HCT116 (cell line): ENCODE data around the gene MAPKBP1.

Experiments used
- EZH2phosphoT487 ChIP-seq: fragments of 200-600 bp; IDR thresholded peaks from 2 replicates; pipeline ENCODE4 v1.6.1; 2018; ENCODE audit warnings: antibody characterized with exemption, borderline replicate concordance
- POLR2A ChIP-seq: IDR thresholded peaks from 2 replicates; pipeline ENCODE4 v1.7.0; 2011; ENCODE audit warnings: borderline replicate concordance; ENCODE audit not compliant: insufficient read depth, insufficient read length; ENCODE audit errors: extremely low read depth
- POLR2AphosphoS5 ChIP-seq: IDR thresholded peaks from 2 replicates; pipeline ENCODE4 v1.6.1; 2011; ENCODE audit warnings: mild to moderate bottlenecking, low read depth, low read length, moderate library complexity
- RAD21 ChIP-seq: IDR thresholded peaks from 2 replicates; pipeline ENCODE4 v1.6.1; 2012; ENCODE audit warnings: low read depth, mild to moderate bottlenecking
- TCF7L2 ChIP-seq: IDR thresholded peaks from 2 replicates; pipeline ENCODE4 v1.7.0; 2011; ENCODE audit warnings: borderline replicate concordance, inconsistent platforms; ENCODE audit not compliant: insufficient read depth, insufficient read length; ENCODE audit errors: extremely low read depth
- YY1 ChIP-seq: IDR thresholded peaks from 2 replicates; pipeline ENCODE4 v1.6.1; 2011; ENCODE audit warnings: low read length, low read depth, moderate library complexity, mild to moderate bottlenecking; ENCODE audit not compliant: insufficient replicate concordance; ENCODE audit errors: extremely low read depth
- ZNF274 ChIP-seq: fragments of 200-500 bp; sonication (Bioruptor generic); IDR thresholded peaks from 2 replicates; pipeline ENCODE4 v1.6.1; 2014; ENCODE audit warnings: mild to moderate bottlenecking, low read depth, low read length, inconsistent platforms
- TF ChIP-seq, protein P1 (sequence below), 3 experiments: fragments of 200-600 bp in 1 of 3; sonication (generic) in 1 of 3; IDR thresholded peaks in 2 of 3; conservative IDR thresholded peaks in 1 of 3; 2 replicates each; pipeline ENCODE4 v1.5.1; 2012 to 2017; ENCODE audit warnings: low read depth in 2 of 3, low read length in 2 of 3, antibody characterized with exemption in 1 of 3, borderline replicate concordance in 1 of 3, control low read depth in 1 of 3, mild to moderate bottlenecking in 1 of 3, mixed read lengths in 1 of 3, mixed run types in 1 of 3, moderate library complexity in 1 of 3; ENCODE audit not compliant: insufficient read depth in 1 of 3
- TF ChIP-seq, protein P2 (sequence below): IDR thresholded peaks from 2 replicates; pipeline ENCODE4 v1.6.1; 2012
- TF ChIP-seq, protein P3 (sequence below): IDR thresholded peaks from 2 replicates; pipeline ENCODE4 v1.6.1; 2012

DNA sequence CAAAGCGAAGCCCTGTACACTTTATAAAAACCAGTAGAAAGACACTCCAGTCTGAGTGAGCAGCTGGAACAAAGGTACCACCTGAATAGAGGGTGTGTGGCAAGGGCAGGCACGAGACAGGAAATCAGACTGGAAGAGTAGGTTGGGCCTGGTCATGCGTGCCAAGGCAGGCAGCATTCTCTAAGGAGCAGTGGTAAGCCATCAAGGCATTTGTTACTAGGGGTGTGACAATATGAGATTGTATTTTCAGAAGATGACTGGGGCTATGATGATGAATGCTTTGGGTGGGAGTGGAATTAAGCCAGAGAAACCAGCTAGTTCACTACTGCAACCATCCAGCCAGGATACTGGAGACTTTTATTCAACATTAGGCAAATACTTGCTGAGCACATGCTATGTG lies 58.6 kb downstream of the MAPKBP1 start:
- TF ChIP-seq, protein P1, sequence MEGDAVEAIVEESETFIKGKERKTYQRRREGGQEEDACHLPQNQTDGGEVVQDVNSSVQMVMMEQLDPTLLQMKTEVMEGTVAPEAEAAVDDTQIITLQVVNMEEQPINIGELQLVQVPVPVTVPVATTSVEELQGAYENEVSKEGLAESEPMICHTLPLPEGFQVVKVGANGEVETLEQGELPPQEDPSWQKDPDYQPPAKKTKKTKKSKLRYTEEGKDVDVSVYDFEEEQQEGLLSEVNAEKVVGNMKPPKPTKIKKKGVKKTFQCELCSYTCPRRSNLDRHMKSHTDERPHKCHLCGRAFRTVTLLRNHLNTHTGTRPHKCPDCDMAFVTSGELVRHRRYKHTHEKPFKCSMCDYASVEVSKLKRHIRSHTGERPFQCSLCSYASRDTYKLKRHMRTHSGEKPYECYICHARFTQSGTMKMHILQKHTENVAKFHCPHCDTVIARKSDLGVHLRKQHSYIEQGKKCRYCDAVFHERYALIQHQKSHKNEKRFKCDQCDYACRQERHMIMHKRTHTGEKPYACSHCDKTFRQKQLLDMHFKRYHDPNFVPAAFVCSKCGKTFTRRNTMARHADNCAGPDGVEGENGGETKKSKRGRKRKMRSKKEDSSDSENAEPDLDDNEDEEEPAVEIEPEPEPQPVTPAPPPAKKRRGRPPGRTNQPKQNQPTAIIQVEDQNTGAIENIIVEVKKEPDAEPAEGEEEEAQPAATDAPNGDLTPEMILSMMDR (IDR thresholded peaks at IDR 0.05 in 2 of 3, conservative IDR thresholded peaks at IDR 0.05 in 1 of 3; ENCODE audit: borderline replicate concordance in 1 of 3, insufficient read depth in 1 of 3, low read depth in 2 of 3, low read length in 2 of 3) = no peak
- TF ChIP-seq YY1 = no peak
- no peak for TF ChIP-seq ZNF274
- no peak for TF ChIP-seq POLR2A
- TF ChIP-seq, protein P2, sequence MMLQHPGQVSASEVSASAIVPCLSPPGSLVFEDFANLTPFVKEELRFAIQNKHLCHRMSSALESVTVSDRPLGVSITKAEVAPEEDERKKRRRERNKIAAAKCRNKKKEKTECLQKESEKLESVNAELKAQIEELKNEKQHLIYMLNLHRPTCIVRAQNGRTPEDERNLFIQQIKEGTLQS = no peak
- TF ChIP-seq, protein P3, sequence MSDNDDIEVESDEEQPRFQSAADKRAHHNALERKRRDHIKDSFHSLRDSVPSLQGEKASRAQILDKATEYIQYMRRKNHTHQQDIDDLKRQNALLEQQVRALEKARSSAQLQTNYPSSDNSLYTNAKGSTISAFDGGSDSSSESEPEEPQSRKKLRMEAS = no peak
- TF ChIP-seq EZH2phosphoT487 = no peak
- TF ChIP-seq TCF7L2 = no peak
- no peak for TF ChIP-seq POLR2AphosphoS5
- TF ChIP-seq RAD21 = no peak
